ENCODE measurements around the gene GALT. TPM values are rescaled to one million over a fixed set of nuclear protein-coding genes. Genes with fewer than 3 reads are reported as not detected.

The GALT gene
- total and polyA plus RNA-seq, 2 of the 13 experiments (the other 11 are each of a cell fraction or from before 2014, with no cell fraction given), result 40.4 to 46.3 TPM

- no peak for TF ChIP-seq SOX6 (IDR thresholded peaks at IDR 0.05)
- peak; percentile 53; the same call in 1 of the 2 replicates for TF ChIP-seq SOX6 (CRISPR knock-in tag; IDR thresholded peaks at IDR 0.05)
- TF ChIP-seq, protein P1, sequence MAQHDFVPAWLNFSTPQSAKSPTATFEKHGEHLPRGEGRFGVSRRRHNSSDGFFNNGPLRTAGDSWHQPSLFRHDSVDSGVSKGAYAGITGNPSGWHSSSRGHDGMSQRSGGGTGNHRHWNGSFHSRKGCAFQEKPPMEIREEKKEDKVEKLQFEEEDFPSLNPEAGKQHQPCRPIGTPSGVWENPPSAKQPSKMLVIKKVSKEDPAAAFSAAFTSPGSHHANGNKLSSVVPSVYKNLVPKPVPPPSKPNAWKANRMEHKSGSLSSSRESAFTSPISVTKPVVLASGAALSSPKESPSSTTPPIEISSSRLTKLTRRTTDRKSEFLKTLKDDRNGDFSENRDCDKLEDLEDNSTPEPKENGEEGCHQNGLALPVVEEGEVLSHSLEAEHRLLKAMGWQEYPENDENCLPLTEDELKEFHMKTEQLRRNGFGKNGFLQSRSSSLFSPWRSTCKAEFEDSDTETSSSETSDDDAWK (CRISPR knock-in tag; IDR thresholded peaks at IDR 0.05), result no peak
- no peak for TF ChIP-seq SKIL (CRISPR knock-in tag; IDR thresholded peaks at IDR 0.05; ENCODE audit: borderline replicate concordance)
- peak; percentile 60 for TF ChIP-seq SP5 (CRISPR knock-in tag; IDR thresholded peaks at IDR 0.05; ENCODE audit: borderline replicate concordance, low read depth)
- TF ChIP-seq ZNF143 (CRISPR knock-in tag; IDR thresholded peaks at IDR 0.05), result peak; percentile 28; the same call in 1 of the 2 replicates
- TF ChIP-seq RARA (CRISPR knock-in tag; IDR thresholded peaks at IDR 0.05), result peak; percentile 38; the same call in 1 of the 2 replicates
- no peak; the same call in 1 of the 2 replicates for TF ChIP-seq ZNF703 (CRISPR knock-in tag; IDR thresholded peaks at IDR 0.05; ENCODE audit: borderline replicate concordance)
- TF ChIP-seq, protein P2, sequence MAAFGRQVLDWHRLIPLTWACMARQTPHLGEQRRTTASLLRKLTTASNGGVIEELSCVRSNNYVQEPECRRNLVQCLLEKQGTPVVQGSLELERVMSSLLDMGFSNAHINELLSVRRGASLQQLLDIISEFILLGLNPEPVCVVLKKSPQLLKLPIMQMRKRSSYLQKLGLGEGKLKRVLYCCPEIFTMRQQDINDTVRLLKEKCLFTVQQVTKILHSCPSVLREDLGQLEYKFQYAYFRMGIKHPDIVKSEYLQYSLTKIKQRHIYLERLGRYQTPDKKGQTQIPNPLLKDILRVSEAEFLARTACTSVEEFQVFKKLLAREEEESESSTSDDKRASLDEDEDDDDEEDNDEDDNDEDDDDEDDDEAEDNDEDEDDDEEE (CRISPR knock-in tag; IDR thresholded peaks at IDR 0.05), result no peak
- TF ChIP-seq ZBTB21 (CRISPR knock-in tag; IDR thresholded peaks at IDR 0.05), result no peak
- no peak for TF ChIP-seq ZNF577 (CRISPR knock-in tag; IDR thresholded peaks at IDR 0.05; ENCODE audit: borderline replicate concordance, low read depth)
- no peak; the same call in 1 of the 2 replicates for TF ChIP-seq ZNF790 (CRISPR knock-in tag; IDR thresholded peaks at IDR 0.05; ENCODE audit: borderline replicate concordance)
- TF ChIP-seq MBNL3 (CRISPR knock-in tag; conservative IDR thresholded peaks at IDR 0.05), result no peak
- 0 out of 2 replicates have a peak, but pooled peaks have one; percentile 8 for TF ChIP-seq MAF1 (CRISPR knock-in tag; IDR thresholded peaks at IDR 0.05; ENCODE audit: borderline replicate concordance)
- TF ChIP-seq, protein P3, sequence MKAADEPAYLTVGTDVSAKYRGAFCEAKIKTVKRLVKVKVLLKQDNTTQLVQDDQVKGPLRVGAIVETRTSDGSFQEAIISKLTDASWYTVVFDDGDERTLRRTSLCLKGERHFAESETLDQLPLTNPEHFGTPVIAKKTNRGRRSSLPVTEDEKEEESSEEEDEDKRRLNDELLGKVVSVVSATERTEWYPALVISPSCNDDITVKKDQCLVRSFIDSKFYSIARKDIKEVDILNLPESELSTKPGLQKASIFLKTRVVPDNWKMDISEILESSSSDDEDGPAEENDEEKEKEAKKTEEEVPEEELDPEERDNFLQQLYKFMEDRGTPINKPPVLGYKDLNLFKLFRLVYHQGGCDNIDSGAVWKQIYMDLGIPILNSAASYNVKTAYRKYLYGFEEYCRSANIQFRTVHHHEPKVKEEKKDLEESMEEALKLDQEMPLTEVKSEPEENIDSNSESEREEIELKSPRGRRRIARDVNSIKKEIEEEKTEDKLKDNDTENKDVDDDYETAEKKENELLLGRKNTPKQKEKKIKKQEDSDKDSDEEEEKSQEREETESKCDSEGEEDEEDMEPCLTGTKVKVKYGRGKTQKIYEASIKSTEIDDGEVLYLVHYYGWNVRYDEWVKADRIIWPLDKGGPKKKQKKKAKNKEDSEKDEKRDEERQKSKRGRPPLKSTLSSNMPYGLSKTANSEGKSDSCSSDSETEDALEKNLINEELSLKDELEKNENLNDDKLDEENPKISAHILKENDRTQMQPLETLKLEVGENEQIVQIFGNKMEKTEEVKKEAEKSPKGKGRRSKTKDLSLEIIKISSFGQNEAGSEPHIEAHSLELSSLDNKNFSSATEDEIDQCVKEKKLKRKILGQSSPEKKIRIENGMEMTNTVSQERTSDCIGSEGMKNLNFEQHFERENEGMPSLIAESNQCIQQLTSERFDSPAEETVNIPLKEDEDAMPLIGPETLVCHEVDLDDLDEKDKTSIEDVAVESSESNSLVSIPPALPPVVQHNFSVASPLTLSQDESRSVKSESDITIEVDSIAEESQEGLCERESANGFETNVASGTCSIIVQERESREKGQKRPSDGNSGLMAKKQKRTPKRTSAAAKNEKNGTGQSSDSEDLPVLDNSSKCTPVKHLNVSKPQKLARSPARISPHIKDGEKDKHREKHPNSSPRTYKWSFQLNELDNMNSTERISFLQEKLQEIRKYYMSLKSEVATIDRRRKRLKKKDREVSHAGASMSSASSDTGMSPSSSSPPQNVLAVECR (CRISPR knock-in tag; IDR thresholded peaks at IDR 0.05; ENCODE audit: borderline replicate concordance), result peak; percentile 89; the same call in 1 of the 2 replicates
- peak; percentile 77 for TF ChIP-seq DRAP1 (CRISPR knock-in tag; IDR thresholded peaks at IDR 0.05)
- no peak for TF ChIP-seq CBX5 (CRISPR knock-in tag; IDR thresholded peaks at IDR 0.05; ENCODE audit: borderline replicate concordance)
- TF ChIP-seq ZNF772 (CRISPR knock-in tag; IDR thresholded peaks at IDR 0.05), result 0 out of 2 replicates have a peak, but pooled peaks have one; percentile 28
- no peak for TF ChIP-seq ZFP62 (CRISPR knock-in tag; IDR thresholded peaks at IDR 0.05)
- no peak for TF ChIP-seq TCF7 (IDR thresholded peaks at IDR 0.05; ENCODE audit: low read depth)
- peak; percentile 87 for TF ChIP-seq ZNF430 (CRISPR knock-in tag; IDR thresholded peaks at IDR 0.05)
Measured at GRCh38 chr9:34637356-34638137, 8.9 kb upstream of the GALT start, which contains the start of gene SIGMAR1 (continued).

Data from HepG2 (cell line).